Epithelial cell of esophagus (primary cell): Measurements from ENCODE around the gene COL13A1.

Source experiments
- DNase-seq: peaks from one replicate; pipeline ENCODE4 v3.0.0; 2010; ENCODE audit warnings: low read depth
- H3K4me3 ChIP-seq: 2 replicates; pipeline ENCODE4 v1.5.1; 2011; ENCODE audit warnings: mild to moderate bottlenecking, low read length, control low read depth
- TF ChIP-seq, protein P1 (sequence below): IDR thresholded peaks from 2 replicates; pipeline ENCODE4 v1.5.1; 2011; ENCODE audit warnings: low read depth, mild to moderate bottlenecking, low read length, control low read depth, inconsistent platforms; ENCODE audit not compliant: insufficient read depth; ENCODE audit errors: missing control alignments

The COL13A1 gene

GRCh38 chr10:69839696-69840345, 38.1 kb downstream of the COL13A1 start:
- no peak for DNase-seq
- TF ChIP-seq, protein P1, sequence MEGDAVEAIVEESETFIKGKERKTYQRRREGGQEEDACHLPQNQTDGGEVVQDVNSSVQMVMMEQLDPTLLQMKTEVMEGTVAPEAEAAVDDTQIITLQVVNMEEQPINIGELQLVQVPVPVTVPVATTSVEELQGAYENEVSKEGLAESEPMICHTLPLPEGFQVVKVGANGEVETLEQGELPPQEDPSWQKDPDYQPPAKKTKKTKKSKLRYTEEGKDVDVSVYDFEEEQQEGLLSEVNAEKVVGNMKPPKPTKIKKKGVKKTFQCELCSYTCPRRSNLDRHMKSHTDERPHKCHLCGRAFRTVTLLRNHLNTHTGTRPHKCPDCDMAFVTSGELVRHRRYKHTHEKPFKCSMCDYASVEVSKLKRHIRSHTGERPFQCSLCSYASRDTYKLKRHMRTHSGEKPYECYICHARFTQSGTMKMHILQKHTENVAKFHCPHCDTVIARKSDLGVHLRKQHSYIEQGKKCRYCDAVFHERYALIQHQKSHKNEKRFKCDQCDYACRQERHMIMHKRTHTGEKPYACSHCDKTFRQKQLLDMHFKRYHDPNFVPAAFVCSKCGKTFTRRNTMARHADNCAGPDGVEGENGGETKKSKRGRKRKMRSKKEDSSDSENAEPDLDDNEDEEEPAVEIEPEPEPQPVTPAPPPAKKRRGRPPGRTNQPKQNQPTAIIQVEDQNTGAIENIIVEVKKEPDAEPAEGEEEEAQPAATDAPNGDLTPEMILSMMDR = no peak
- H3K4me3 ChIP-seq = no peak overlapping the region

GRCh38 chr10:69840773-69841172, 39.1 kb downstream of the COL13A1 start:
- TF ChIP-seq, protein P1 = no peak
- DNase-seq = no peak
- no peak overlapping the region for H3K4me3 ChIP-seq

DNA sequence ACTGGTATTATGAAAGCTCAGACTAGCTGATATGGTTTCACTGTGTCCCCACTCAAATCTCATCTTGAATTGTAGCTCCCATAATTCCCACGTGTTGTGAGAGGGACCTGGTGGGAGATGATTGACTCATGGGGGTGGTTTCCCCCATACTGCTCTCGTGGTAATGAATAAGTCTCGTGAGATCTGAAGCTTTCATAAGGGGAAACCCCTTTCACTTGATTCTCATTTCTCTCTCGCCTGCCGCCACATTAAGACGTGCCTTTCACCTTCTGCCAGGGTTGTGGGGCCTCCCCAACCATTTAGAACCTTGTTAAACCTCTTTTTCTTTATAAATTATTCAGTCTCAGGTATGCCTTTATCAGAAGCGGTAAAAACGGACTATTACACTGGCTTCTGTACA, 40.3 kb downstream of the COL13A1 start:
- DNase-seq = no peak
- no peak overlapping the region for H3K4me3 ChIP-seq

DNA sequence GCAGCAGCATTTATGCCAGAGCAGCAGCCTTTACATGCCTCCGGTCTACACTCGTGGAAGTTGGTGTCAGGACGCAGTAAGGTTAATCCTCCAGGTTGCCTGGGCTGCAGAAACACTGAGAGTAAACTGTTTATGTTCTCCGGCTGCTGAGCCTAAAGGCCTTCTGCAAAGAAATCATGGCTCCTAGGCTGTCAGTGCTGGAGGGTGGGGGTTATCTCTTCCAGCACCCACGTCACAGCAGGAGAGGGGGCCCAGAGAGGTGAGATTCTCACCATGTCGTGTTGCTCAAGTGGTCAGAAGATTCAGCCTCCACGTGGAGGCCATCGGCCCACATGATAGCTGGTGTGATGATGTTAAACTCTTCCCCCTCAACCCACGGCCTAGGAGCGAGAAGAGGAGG, 41.2 kb downstream of the COL13A1 start:
- TF ChIP-seq, protein P1 = no peak
- no peak for DNase-seq
- H3K4me3 ChIP-seq = no peak overlapping the region

More for the DNA sequence above, 40.3 kb downstream of the COL13A1 start:
- TF ChIP-seq, protein P1 = no peak

DNA sequence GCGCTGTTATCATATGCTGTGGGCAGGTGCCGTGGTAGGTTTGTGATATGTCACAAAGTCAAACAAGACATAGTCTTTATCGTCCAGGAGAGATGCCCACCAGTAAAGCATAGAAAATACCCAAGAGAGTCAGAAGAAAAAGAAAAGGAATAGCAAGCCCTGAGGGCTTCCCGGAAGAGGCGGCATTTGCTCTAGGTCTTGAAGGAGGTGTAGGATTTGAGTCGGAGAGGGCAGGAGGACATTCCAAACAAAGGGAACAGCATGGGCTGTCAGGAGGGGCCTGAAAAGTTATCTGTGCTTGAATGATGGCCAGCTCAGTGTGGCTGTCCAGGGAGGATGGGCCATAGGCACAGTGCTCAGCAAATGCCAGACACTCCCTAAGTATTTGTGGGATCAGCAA, 42.2 kb downstream of the COL13A1 start:
- no peak overlapping the region for H3K4me3 ChIP-seq
- TF ChIP-seq, protein P1 = no peak
- DNase-seq = no peak

DNA sequence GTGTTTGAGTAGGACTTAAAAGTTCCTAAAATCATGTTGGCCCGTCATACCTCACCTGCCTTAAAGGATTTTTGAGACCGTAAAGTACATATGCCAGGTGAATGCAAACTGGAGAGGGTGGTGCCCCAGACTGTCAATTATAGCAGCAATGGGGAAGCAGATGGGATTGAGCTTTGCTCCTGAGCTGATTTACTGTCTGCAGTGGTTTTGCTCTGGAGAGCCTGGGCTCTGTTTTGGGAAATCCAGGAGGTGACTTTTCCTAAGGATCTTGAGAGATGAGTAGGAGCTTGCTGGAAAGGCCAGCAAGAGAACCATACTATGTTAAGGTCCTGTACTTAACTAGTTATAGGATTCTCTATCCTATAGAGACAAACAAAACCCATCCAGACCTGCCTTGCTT, 43.0 kb downstream of the COL13A1 start:
- no peak for DNase-seq
- TF ChIP-seq, protein P1 = no peak
- H3K4me3 ChIP-seq = no peak overlapping the region
